SU-DHL-6 (cell line): ENCODE results near the gene NRP2.

Source experiments
- H2AFZ ChIP-seq: fragments of 200-600 bp; sonication (generic); 2 replicates; pipeline ENCODE4 v1.6.1; 2014; ENCODE audit warnings: low read depth, mild to moderate bottlenecking, moderate library complexity, mixed read lengths, antibody characterized with exemption, low read length; ENCODE audit not compliant: severe bottlenecking
- H3F3A ChIP-seq: fragments of 200-600 bp; shearing (Covaris generic); 2 replicates; pipeline ENCODE4 v1.6.0; 2016; ENCODE audit warnings: antibody characterized with exemption, mild to moderate bottlenecking; ENCODE audit not compliant: insufficient read depth
- H3K27ac ChIP-seq: fragments of 200-600 bp; sonication (generic); 2 replicates; pipeline ENCODE4 v1.5.1; 2016; ENCODE audit warnings: low read depth, mild to moderate bottlenecking, low read length, moderate library complexity, mixed read lengths
- H3K27me3 ChIP-seq: fragments of 200-600 bp; sonication (generic), shearing (Covaris generic); 2 replicates; pipeline ENCODE4 v1.6.0; 2014; ENCODE audit warnings: mild to moderate bottlenecking, low read length
- H3K36me3 ChIP-seq: fragments of 200-600 bp; sonication (generic); 2 replicates; pipeline ENCODE4 v1.6.1; 2014; ENCODE audit warnings: mild to moderate bottlenecking, low read length, mixed read lengths
- H3K4me2 ChIP-seq: fragments of 300-600, 200-600 bp; shearing (Covaris generic), sonication (generic); 2 replicates; pipeline ENCODE4 v1.6.0; 2014; ENCODE audit warnings: low read length, low read depth, mild to moderate bottlenecking; ENCODE audit not compliant: poor library complexity, severe bottlenecking
- H3K4me3 ChIP-seq: fragments of 200-600 bp; sonication (generic); 2 replicates; pipeline ENCODE4 v1.5.1; 2014; ENCODE audit warnings: antibody characterized with exemption, low read length, mild to moderate bottlenecking, mixed read lengths; ENCODE audit not compliant: insufficient read depth, poor library complexity, severe bottlenecking
- H3K79me2 ChIP-seq: fragments of 200-600 bp; sonication (generic); 2 replicates; pipeline ENCODE4 v1.6.1; 2014; ENCODE audit warnings: mild to moderate bottlenecking, low read length, moderate library complexity; ENCODE audit not compliant: insufficient read depth
- H3K9ac ChIP-seq: fragments of 200-600 bp; sonication (generic); 2 replicates; pipeline ENCODE4 v1.7.0; 2014; ENCODE audit warnings: mild to moderate bottlenecking, low read length
- H3K9me2 ChIP-seq: fragments of 200-600 bp; sonication (generic); replicated peaks from 2 replicates; pipeline ENCODE4 v1.6.1; 2014; ENCODE audit warnings: low read length; ENCODE audit not compliant: insufficient read depth
- H3K9me3 ChIP-seq: fragments of 200-600 bp; sonication (generic); 2 replicates; pipeline ENCODE4 v1.6.1; 2014; ENCODE audit warnings: low read length, mixed read lengths; ENCODE audit not compliant: insufficient read depth
- H4K20me1 ChIP-seq: fragments of 200-600 bp; sonication (generic); 2 replicates; pipeline ENCODE4 v1.6.1; 2014; ENCODE audit warnings: low read depth, mild to moderate bottlenecking, antibody characterized with exemption, low read length, moderate library complexity, mixed read lengths
- EZH2phosphoT487 ChIP-seq: fragments of 200-600 bp; sonication (generic), shearing (Covaris generic); conservative IDR thresholded peaks from 2 replicates; pipeline ENCODE4 v1.6.1; 2018; ENCODE audit warnings: mild to moderate bottlenecking, antibody characterized with exemption, low read length, moderate library complexity, mixed read lengths
- TF ChIP-seq, protein P1 (sequence below): fragments of 200-600 bp; sonication (generic); IDR thresholded peaks from one replicate; pipeline ENCODE4 v1.5.1; 2017; ENCODE audit warnings: antibody characterized with exemption, mild to moderate bottlenecking, low read length, moderate library complexity; ENCODE audit not compliant: insufficient read depth, poor library complexity, severe bottlenecking

NRP2 gene

DNA sequence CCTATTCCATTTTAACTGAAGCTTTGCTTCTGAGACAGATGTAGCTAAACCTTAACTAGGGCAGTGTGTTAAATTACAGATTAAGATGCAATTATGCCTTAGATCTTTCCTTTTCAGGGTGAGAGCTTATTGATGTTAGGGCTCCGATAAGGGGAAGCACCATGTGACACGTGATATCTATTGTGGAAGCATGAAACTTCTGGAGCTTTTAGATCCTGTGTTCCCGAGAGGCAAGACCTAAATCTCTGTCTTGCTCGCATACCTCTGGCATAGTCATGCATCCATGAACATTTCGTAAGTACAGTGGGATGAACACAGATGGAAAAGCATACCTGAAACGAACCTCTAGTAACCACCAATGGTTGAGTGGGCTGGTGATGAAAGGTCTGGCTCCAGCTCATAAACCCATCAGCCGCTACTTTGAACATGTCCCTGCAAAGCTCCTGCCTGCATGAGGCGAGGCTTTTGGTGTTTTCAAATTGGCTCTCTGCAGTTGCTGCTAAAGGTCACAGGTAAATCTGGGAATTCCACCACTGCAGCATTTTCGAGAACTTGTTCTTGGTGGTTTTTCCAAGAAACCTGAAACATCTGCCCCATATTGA lies 3.7 kb upstream of the NRP2 start:
- H4K20me1 ChIP-seq, result no peaks in the 10 kb centered on the region
- H3K9me2 ChIP-seq, result no peaks in the 10 kb centered on the region
- H3F3A ChIP-seq, result peaks cover 8% of the 10 kb centered on the region; the same call in 1 of the 2 replicates
- H3K79me2 ChIP-seq, result no peaks in the 10 kb centered on the region
- no peak overlapping the region for H3K4me2 ChIP-seq
- H3K36me3 ChIP-seq, result no peaks in the 10 kb centered on the region
- H3K9me3 ChIP-seq, result no peaks in the 10 kb centered on the region
- no peak overlapping the region for H2AFZ ChIP-seq
- 0 out of 2 replicates have a peak, but pooled peaks cover 3% of the 10 kb centered on the region for H3K27me3 ChIP-seq
- H3K4me3 ChIP-seq, result no peak overlapping the region
- TF ChIP-seq, protein P1, sequence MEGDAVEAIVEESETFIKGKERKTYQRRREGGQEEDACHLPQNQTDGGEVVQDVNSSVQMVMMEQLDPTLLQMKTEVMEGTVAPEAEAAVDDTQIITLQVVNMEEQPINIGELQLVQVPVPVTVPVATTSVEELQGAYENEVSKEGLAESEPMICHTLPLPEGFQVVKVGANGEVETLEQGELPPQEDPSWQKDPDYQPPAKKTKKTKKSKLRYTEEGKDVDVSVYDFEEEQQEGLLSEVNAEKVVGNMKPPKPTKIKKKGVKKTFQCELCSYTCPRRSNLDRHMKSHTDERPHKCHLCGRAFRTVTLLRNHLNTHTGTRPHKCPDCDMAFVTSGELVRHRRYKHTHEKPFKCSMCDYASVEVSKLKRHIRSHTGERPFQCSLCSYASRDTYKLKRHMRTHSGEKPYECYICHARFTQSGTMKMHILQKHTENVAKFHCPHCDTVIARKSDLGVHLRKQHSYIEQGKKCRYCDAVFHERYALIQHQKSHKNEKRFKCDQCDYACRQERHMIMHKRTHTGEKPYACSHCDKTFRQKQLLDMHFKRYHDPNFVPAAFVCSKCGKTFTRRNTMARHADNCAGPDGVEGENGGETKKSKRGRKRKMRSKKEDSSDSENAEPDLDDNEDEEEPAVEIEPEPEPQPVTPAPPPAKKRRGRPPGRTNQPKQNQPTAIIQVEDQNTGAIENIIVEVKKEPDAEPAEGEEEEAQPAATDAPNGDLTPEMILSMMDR, result no peak
- no peak for TF ChIP-seq EZH2phosphoT487
- no peak overlapping the region for H3K27ac ChIP-seq
- no peak overlapping the region for H3K9ac ChIP-seq

DNA sequence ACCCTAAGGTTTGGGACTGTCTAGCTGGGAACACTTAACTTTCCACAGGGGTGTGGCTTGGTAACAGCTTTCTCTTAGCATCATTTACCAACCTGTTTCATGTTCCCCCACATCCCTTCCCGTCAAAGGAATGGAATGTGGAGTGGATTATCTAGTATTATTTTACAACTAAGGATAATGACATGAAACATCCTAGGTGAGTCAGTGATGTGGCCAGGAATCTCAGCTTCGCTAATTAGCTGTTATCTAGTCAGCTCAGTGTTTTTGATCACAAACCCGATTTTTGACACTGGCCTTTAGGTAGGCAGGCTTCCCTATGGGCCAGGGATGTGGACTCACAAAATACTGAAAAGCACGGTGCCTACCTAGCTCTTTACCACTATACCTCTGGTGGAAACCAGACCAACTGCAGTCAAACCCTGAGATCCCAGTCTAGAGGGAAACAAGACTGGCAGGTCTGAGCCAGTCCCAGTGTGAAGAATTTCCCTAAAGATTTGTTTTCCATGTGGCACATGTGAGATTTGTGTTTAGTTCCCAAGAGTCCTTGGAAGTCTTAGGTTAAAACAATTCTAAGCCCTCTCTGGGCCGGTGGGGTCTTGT lies 2.8 kb upstream of the NRP2 start:
- Histone ChIP-seq H3K36me3 (no peaks in the 10 kb centered on the region), H3K9ac (no peak overlapping the region), H3K9me3 (no peaks in the 10 kb centered on the region), H3K27me3 (0 out of 2 replicates have a peak, but pooled peaks cover 3% of the 10 kb centered on the region), H3K4me3 (no peak overlapping the region), H3K4me2 (no peak overlapping the region), H4K20me1 (no peaks in the 10 kb centered on the region), H3K27ac (no peak overlapping the region), H3K9me2 (no peaks in the 10 kb centered on the region), H2AFZ (no peak overlapping the region), H3K79me2 (no peaks in the 10 kb centered on the region), H3F3A (peaks cover 8% of the 10 kb centered on the region)
- no peak for TF ChIP-seq EZH2phosphoT487
- TF ChIP-seq, protein P1, result no peak

DNA sequence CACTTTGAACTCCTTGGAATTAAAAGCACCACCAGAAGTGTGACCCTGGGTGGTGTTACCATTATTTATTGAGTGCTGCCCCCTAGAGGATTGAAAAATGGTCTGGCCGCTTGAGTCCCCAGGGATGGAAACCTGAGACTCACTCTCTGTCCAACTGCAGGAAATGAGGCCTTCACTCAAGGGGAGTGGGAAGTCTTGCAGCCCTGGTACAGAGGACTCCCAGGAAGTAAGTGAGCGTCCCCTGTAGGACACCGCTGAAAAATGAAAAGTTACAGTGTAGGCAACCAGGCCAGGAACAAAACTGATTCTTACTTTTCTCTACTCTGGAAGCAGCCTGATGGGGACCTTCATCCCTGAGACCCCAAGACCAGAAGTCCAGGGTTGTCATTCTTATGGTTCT lies 2.2 kb upstream of the NRP2 start:
- H3F3A ChIP-seq, result peaks cover 8% of the 10 kb centered on the region
- no peaks in the 10 kb centered on the region for H3K36me3 ChIP-seq
- no peaks in the 10 kb centered on the region for H4K20me1 ChIP-seq
- no peak overlapping the region for H3K4me3 ChIP-seq
- no peak overlapping the region for H3K27ac ChIP-seq
- H3K27me3 ChIP-seq, result 0 out of 2 replicates have a peak, but pooled peaks cover 3% of the 10 kb centered on the region
- TF ChIP-seq, protein P1, result peak; percentile 73
- TF ChIP-seq EZH2phosphoT487, result no peak
- no peaks in the 10 kb centered on the region for H3K79me2 ChIP-seq
- H2AFZ ChIP-seq, result no peak overlapping the region
- H3K9me2 ChIP-seq, result no peaks in the 10 kb centered on the region
- H3K9me3 ChIP-seq, result no peaks in the 10 kb centered on the region
- no peak overlapping the region for H3K4me2 ChIP-seq
- H3K9ac ChIP-seq, result no peak overlapping the region
